Amniotic epithelial cell (primary cell): ENCODE measurements around the gene U2AF1L4.

Experiments used
- DNase-seq: peaks from one replicate; pipeline ENCODE4 v3.0.0-alpha.2; 2010; ENCODE audit warnings: low read depth

Gene U2AF1L4, protein sequence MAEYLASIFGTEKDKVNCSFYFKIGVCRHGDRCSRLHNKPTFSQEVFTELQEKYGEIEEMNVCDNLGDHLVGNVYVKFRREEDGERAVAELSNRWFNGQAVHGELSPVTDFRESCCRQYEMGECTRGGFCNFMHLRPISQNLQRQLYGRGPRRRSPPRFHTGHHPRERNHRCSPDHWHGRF

GRCh38 chr19:35745328-35746086 lies at the start of gene U2AF1L4, which contains the start of gene PSENEN:
Gene U2AF1L4 (minus strand): TSS chr19:35745418. CDS start chr19:35745391, 27 bp downstream.
Gene PSENEN (plus strand): TSS chr19:35745651. CDS start chr19:35745931, 280 bp downstream.
- DNase-seq, result peak; percentile 99

- DNase-seq, result no peak
Observed at GRCh38 chr19:35793381-35794165, 48.4 kb upstream of the U2AF1L4 start.

DNA sequence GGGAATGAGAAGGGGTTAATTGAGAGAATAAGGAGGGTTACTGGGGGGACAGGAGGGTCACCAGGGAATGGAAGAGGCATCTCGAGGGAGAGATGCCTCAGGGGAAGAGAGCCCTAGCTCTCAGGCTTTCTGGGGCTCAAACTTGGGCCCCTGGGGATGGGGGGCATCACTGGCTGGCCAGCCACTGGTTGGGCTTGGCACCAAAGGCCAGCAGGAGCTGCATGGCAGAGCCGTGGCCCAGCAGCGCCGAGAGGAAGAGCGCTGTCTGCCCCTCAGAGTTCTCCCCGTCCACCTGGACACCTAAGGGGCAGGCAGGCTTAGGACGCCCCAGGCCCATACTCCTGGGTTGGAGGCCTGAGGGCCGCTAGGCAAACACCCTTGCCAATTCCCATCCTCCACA lies 47.7 kb upstream of the U2AF1L4 start:
- DNase-seq, result no peak

DNA sequence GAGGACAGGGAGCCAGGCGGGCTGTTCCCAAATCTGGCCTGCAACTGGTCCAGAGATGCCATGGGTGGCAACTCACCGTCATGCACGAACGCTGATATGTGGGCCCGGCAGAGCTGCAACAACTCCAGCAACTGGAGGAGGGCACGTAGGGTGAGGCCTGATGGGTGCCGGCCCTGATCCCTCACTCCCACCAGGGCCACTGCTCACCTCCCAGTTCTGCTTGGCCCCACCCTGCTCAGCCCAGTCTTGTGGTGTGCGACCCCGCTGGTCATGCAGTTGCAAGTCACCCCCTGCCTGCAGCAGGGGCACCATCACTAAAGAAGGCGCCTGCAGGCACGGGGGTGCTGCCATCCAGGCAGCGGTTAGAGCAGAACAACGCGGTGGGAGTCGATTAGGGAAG lies 47.1 kb upstream of the U2AF1L4 start:
- DNase-seq, result no peak

- DNase-seq, result no peak
Observed at GRCh38 chr19:35791814-35792279, 46.6 kb upstream of the U2AF1L4 start.

DNA sequence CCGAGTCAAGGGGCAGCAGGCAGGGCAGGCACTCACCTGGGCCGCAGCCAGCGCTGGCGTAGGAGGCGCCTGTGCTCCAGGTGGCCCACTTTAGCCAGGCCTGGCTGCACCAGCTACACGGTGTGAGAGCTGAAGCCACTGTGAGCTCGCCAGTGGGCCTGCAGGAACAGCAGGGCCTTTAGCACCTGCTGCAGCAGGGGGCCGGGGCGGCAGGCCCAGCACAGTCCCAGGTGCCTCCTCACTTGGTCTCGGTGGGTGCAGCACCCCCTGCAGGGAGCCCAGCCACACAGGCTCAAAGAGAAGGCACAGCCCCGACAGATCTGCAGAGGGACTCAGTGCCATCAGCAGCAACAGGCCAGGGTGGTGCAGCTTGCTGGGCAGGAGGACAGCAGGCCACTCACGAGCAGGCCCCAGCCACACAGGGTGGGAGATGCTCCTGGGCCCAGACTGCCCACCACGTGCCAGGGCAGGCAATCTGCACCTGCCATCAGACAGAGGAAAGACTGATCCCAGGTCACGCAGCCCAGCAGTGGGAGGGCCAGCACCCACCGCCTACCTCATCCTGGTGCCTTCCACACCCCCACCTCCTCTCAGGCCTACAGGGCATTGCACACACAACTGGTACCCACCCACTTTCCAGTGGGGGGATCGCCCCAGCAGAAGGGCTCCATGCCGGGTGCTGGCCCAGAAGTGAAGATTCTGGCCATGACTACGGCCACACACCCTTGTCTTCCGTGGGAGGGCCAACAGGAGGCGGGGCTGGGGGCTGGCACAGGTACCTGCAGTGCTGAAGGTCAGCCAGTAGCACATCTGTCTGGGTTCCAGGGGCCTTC lies 46.0 kb upstream of the U2AF1L4 start:
- DNase-seq, result no peak

DNA sequence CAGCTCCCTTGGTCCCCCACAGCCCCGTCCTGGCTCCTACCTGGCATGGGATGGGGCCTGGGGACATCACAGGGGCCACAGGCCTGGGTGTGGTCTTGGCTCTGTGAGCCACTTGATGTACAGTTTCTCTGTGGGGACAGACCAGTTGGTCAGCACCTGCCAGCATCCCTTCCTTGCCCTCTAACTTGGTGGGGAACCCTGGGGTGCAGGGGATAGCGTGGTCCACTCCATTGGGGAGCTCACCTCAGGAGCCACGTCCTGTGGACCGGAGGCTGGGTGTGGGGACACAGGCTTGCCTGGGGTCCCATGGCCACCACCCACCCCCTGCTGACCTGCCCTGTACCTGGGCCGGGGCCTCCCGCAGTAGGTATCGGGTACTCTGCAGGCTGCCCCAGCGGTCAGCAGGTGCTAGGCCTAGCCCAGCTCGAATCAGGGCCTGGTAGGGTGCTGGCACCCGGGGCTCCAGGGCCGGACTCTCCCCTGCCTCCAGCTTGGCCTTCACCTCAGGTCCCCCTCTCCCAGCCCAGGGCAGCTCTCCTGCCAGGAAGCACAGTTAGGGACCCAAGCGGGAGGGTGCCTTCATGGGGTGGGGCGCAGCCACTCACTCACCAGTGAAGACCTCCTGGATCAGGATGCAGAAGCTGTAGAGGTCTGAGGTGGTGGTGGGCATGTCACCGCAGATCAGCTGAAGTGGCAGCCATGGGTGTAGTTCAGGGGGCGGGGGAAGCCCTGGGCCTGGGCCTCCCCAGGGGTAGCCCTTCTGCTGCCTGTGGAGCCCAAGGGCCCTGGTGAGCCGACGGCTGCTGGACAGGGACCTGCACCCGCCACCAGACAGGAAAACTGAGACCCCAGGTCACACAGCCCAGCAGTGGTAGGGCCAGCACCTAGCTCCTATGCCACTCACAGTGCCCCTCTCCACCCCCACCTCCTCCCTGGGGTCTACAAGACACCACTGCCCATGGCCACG lies 45.0 kb upstream of the U2AF1L4 start:
- DNase-seq, result no peak

GRCh38 chr19:35789195-35789977 lies 44.2 kb upstream of the U2AF1L4 start:
- DNase-seq, result no peak

- no peak for DNase-seq
Observed at GRCh38 chr19:35788205-35788960, 43.2 kb upstream of the U2AF1L4 start.

GRCh38 chr19:35787227-35787799 lies 42.1 kb upstream of the U2AF1L4 start:
- no peak for DNase-seq

GRCh38 chr19:35786299-35787160 lies 41.3 kb upstream of the U2AF1L4 start:
- DNase-seq, result no peak

GRCh38 chr19:35785339-35785627 lies 40.1 kb upstream of the U2AF1L4 start:
- DNase-seq, result no peak

GRCh38 chr19:35784503-35785338 lies 39.5 kb upstream of the U2AF1L4 start:
- DNase-seq, result no peak

- no peak for DNase-seq
Observed at GRCh38 chr19:35783469-35784434, 38.5 kb upstream of the U2AF1L4 start.

DNA sequence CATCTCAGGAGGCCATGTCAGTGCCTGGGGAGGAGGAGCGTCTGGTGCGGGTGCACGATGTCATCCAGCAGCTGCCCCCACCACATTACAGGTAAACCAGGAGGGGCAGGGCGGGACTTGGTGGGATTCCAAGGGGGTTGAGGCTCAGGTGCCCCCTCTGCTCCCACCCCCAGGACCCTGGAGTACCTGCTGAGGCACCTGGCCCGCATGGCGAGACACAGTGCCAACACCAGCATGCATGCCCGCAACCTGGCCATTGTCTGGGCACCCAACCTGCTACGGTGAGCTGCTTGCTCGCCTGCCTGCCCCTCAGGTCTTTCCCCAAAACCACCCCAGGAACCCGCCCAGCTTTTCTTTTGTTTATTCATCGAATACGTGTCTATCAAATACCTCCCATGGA lies 37.4 kb upstream of the U2AF1L4 start:
- no peak for DNase-seq

DNA sequence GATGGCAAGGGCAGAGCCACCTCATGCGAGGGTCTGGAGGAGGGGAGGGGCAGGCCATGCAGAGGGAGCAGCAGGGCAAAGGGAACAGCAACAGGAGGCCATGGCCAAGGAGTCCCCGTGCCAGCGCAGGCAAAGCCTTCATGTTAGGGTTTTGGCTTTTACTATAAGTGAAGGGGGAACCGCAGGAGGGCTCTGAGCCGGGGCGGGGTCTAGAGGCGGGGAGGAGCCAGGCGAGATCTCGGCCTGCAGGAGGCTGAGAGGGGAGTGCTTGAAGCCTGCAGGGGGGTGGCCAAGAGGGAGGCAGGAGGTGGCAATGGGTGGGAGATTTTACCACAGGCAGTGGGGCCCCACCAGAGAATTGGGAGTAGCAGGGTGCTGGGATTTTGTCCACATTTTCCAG lies 36.4 kb upstream of the U2AF1L4 start:
- no peak for DNase-seq
